LNCAP (cell line): Measurements from ENCODE around the gene GSDME.

Source experiments
- TF ChIP-seq, protein P1 (sequence below): fragments of 450-650 bp; IDR thresholded peaks from 2 replicates; pipeline ENCODE4 v1.5.1; 2017; ENCODE audit warnings: mild to moderate bottlenecking

GSDME gene

GRCh38 chr7:24756545-24757352 lies 515 bp downstream of the GSDME start:
- TF ChIP-seq, protein P1, sequence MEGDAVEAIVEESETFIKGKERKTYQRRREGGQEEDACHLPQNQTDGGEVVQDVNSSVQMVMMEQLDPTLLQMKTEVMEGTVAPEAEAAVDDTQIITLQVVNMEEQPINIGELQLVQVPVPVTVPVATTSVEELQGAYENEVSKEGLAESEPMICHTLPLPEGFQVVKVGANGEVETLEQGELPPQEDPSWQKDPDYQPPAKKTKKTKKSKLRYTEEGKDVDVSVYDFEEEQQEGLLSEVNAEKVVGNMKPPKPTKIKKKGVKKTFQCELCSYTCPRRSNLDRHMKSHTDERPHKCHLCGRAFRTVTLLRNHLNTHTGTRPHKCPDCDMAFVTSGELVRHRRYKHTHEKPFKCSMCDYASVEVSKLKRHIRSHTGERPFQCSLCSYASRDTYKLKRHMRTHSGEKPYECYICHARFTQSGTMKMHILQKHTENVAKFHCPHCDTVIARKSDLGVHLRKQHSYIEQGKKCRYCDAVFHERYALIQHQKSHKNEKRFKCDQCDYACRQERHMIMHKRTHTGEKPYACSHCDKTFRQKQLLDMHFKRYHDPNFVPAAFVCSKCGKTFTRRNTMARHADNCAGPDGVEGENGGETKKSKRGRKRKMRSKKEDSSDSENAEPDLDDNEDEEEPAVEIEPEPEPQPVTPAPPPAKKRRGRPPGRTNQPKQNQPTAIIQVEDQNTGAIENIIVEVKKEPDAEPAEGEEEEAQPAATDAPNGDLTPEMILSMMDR, result no peak

GRCh38 chr7:24755541-24756407 lies 1.5 kb downstream of the GSDME start:
- TF ChIP-seq, protein P1, result no peak

GRCh38 chr7:24754906-24755506 lies 2.3 kb downstream of the GSDME start:
- TF ChIP-seq, protein P1, result no peak

GRCh38 chr7:24752073-24752800 lies 5.0 kb downstream of the GSDME start:
- TF ChIP-seq, protein P1, result no peak

GRCh38 chr7:24751484-24751883 lies 5.8 kb downstream of the GSDME start:
- TF ChIP-seq, protein P1, result no peak

DNA sequence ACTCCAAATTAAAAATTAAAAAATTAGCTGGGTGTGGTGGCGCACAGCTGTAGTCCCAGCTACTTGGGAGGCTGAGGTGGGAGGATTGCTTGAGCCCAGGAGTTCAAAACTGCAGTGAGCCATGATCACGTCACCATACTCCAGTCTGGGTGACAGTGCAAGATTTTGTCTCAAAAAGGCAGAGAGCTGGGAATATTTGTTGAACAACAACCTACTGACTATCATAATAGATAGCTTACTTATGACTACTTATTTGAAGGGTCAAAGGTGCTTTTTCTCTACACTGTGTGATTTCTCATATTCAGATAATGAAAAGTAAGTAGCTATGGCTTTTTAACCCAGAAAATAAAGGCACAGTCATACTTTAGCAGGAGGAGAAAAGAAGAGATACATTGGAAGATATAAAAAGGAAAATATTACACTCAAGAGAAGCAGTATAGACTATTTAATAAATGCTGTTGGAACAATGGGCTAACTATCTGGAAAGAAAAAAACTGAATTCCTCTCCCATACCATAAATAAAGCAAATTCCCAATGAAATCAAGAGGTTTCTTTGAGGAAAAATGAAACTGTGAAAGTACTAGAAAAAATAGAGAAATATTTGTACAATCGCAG lies 6.7 kb downstream of the GSDME start:
- TF ChIP-seq, protein P1, result no peak
